ENCODE data around the gene RYR1.
"Not testable (repeated sequence)": the region's sequence is repeated elsewhere in the genome, so short reads cannot be mapped to it uniquely, and the experiment has no call there.

The RYR1 gene

GRCh38 chr19:38583985-38584305 is 150.5 kb downstream of the RYR1 start:
- no peak for TF ChIP-seq CTCF (IDR thresholded peaks at IDR 0.05; ENCODE audit: low read length, missing control alignments)
- DNase-seq (ENCODE audit: low read depth) = no peak
- no peak overlapping the region for H3K4me3 ChIP-seq (replicated peaks; ENCODE audit: low read depth, low read length)

- no peak for DNase-seq (ENCODE audit: low read depth)
- TF ChIP-seq CTCF (IDR thresholded peaks at IDR 0.05; ENCODE audit: low read length, missing control alignments) = no peak
- H3K4me3 ChIP-seq (replicated peaks; ENCODE audit: low read depth, low read length) = no peak overlapping the region
Observed at GRCh38 chr19:38587562-38587961, 154.1 kb downstream of the RYR1 start.

- H3K4me3 ChIP-seq (replicated peaks; ENCODE audit: low read depth, low read length) = no peak overlapping the region
- DNase-seq (ENCODE audit: low read depth) = no peak
- TF ChIP-seq CTCF (IDR thresholded peaks at IDR 0.05; ENCODE audit: low read length, missing control alignments) = no peak
Observed at GRCh38 chr19:38588041-38588440, 154.6 kb downstream of the RYR1 start.

DNA sequence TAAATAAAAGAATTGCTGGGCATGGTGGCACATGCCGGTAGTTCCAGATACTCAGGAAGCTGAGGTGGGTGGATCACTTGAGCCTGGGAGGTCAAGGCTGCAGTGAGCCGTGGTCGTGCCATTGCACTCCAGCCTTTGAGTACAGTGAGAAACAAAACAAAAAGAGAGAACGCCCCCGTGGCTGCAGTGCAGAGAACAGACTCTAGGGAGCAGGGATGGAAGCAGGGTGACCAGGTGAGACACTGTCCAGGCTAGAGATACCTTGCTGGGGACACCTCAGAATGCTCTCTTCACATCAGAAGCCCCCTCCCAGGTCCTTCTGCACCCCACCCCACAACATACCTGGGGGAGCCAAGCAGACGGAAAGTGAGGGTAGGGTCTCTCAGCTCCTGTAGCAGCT is 159.4 kb downstream of the RYR1 start:
- no peak for TF ChIP-seq CTCF (IDR thresholded peaks at IDR 0.05; ENCODE audit: low read length, missing control alignments)
- no peak for DNase-seq (ENCODE audit: low read depth)
- H3K4me3 ChIP-seq (replicated peaks; ENCODE audit: low read depth, low read length) = no peak overlapping the region

- TF ChIP-seq CTCF (IDR thresholded peaks at IDR 0.05; ENCODE audit: low read length, missing control alignments) = no peak
- DNase-seq (ENCODE audit: low read depth) = no peak
- H3K4me3 ChIP-seq (replicated peaks; ENCODE audit: low read depth, low read length) = no peak overlapping the region
Observed at GRCh38 chr19:38596057-38596981, 162.8 kb downstream of the RYR1 start.

DNA sequence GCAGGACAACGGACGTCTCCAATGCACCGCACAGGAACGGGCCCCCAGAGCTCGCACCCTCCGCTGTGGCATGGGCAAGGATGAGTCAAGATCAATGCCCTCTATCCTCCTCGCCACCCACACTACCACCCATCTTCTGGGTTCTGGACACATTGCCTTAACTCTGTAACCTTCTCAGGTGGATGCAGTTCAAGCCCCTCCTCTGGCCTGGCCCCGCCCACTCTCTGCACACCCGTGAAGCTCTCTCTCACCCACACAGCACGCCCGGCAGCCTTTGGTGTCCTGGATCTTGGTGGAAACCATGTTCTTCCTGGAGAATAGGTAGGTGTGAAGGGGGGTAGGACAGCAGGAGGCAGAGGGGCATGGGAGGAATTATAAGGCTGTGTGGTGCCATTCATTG is 163.6 kb downstream of the RYR1 start:
- no peak for DNase-seq (ENCODE audit: low read depth)
- H3K4me3 ChIP-seq (replicated peaks; ENCODE audit: low read depth, low read length) = no peak overlapping the region
- TF ChIP-seq CTCF (IDR thresholded peaks at IDR 0.05; ENCODE audit: low read length, missing control alignments) = no peak

DNA sequence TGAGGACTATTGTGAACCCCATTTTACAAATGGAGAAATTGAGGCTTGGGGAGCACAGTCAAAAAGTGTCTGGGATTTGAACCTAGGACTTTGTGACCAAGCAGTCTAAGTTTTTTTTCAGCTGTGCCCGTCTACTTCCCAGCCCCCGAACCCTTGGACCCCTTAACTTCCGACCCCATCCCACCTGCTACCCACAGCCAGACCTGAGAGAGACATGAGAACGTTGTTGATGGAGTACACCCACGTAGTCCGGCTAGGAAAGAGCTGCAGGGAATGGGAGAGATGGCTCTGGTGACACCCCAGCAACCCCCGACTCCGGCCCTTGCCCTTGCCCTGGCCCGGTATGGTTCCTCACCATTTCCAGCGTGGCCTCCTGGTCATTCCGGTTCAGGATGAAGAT is 166.2 kb downstream of the RYR1 start:
- DNase-seq (ENCODE audit: low read depth) = no peak
- TF ChIP-seq CTCF (IDR thresholded peaks at IDR 0.05; ENCODE audit: low read length, missing control alignments) = no peak
- H3K4me3 ChIP-seq (replicated peaks; ENCODE audit: low read depth, low read length) = no peak overlapping the region

DNA sequence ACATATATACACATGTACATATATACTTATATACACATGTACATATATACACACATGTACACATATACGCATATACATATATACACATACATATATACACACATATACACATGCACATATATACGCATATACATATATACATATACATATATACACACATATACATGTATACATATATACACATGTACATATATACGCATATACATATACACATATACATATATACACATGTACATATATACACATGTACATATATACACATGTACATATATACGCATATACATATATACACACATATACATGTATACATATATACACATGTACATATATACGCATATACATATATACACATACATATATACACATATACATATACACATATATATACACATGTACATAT is 169.4 kb downstream of the RYR1 start:
- H3K4me3 ChIP-seq (replicated peaks; ENCODE audit: low read depth, low read length); DNase-seq (ENCODE audit: low read depth): not testable (repeated sequence)
